ENCODE data around the gene FARS2. TPM values are rescaled to one million over a fixed set of nuclear protein-coding genes. Genes with fewer than 3 reads are reported as not detected.

Gene FARS2
- total and polyA plus RNA-seq, 4 donors = 16.6 to 29.0 (median 21.1) TPM

DNA sequence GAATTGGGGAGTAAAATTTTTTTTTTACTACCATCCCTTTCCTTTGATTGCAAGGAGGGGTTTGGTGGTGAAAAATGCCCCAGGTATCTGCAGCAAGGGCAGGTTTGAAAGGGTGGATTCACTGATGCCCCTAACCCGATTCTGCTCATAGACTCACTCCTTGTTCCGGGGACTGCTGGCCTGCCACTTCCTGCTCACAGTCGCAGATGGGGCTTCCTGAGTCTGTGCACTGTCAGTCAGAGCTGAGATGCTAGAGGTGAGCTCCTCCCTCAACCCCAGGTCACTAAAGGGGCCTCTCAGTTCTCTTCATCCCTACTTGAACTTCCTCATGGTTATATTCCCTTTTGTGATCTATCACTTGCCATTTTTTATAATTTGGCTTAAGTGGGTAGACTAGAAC, 357.9 kb downstream of the FARS2 start:
- H3K36me3 ChIP-seq (ENCODE audit: control insufficient read depth, insufficient read depth, low read length) = no peaks in the 10 kb centered on the region
- H3K27ac ChIP-seq (ENCODE audit: low read depth, low read length) = no peak overlapping the region
- no peak overlapping the region for H3K4me3 ChIP-seq (ENCODE audit: low read depth, low read length)
- H3K27me3 ChIP-seq (ENCODE audit: control insufficient read depth, insufficient read depth, low read length) = no peaks in the 10 kb centered on the region
- DNase-seq (ENCODE audit: low read depth in 4 of 6, low spot score in 6 of 6) = no peak
- H3K9me3 ChIP-seq (ENCODE audit: control insufficient read depth, insufficient read depth, low read length) = no peaks in the 10 kb centered on the region
- H3K4me1 ChIP-seq (ENCODE audit: control insufficient read depth, insufficient read depth, low read length) = peaks cover under 1% of the 10 kb centered on the region
- WGBS (ENCODE audit: insufficient coverage) = 87% methylated on average over 3 of the region's 3 CpGs

DNA sequence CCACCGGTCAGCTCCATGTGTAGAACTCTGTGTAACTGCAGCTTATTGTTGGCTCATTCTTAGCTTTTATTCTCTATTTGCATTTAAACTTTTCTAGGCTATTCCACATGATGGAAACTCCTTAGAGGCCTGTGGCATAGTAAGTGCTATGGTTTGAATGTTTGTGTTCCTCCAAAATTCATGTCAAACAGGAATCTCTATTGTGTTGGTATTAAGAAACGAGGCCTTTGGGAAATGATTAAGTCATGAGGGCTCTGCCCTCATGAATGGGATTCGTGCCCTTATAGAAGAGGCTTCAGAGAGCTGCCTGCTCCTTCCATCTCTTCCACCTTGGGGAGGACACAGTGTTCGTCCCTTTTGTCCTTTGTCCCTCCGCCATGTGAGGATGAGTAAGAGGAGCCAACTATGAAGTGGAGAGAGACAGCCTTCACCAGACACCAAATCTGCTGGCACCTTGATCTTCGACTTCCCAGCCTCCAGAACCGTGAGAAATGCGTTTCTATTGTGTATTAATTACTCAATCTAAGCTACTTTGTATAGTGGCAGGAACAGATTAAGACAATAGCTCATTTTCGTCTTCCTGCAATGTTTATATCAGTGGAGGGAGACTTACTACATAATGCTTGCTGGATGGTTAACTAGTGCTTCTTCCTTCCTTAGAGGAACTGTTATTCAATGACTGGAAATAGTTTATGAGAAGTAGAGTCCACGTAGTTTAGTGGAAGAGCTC, 361.1 kb downstream of the FARS2 start:
- DNase-seq (ENCODE audit: low read depth in 4 of 6, low spot score in 6 of 6) = no peak
- WGBS (ENCODE audit: insufficient coverage) = 60% methylated on average over 1 of the region's 10 CpGs
- Histone ChIP-seq H3K4me3 (ENCODE audit: low read depth, low read length) (no peak overlapping the region), H3K9me3 (ENCODE audit: control insufficient read depth, insufficient read depth, low read length) (no peaks in the 10 kb centered on the region), H3K4me1 (ENCODE audit: control insufficient read depth, insufficient read depth, low read length) (peaks cover 14% of the 10 kb centered on the region), H3K27me3 (ENCODE audit: control insufficient read depth, insufficient read depth, low read length) (no peaks in the 10 kb centered on the region), H3K36me3 (ENCODE audit: control insufficient read depth, insufficient read depth, low read length) (no peaks in the 10 kb centered on the region), H3K27ac (ENCODE audit: low read depth, low read length) (no peak overlapping the region)

DNA sequence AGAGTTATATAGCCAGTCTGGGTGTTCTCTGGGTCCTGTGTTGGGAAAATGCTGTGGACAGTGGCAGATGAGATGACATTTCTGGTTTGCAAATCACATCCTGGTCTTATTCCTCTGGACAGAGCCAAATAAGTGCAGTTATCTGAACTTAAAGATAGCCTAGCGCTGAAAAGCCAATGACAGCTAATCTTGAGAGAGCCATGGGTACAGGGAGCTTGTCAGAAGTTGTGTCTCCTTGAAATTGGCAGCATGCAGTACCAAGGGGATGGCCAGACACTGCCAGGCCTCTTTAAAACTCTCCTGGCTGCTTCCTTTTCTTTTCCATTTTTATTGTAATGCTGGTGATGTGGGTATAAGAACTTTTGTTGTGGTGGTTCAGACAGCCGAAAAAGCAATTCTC, 362.5 kb downstream of the FARS2 start:
- H3K27ac ChIP-seq (ENCODE audit: low read depth, low read length) = no peak overlapping the region
- DNase-seq (ENCODE audit: low read depth in 4 of 6, low spot score in 6 of 6) = no peak
- peaks cover 14% of the 10 kb centered on the region for H3K4me1 ChIP-seq (ENCODE audit: control insufficient read depth, insufficient read depth, low read length)
- H3K9me3 ChIP-seq (ENCODE audit: control insufficient read depth, insufficient read depth, low read length) = no peaks in the 10 kb centered on the region
- H3K36me3 ChIP-seq (ENCODE audit: control insufficient read depth, insufficient read depth, low read length) = no peaks in the 10 kb centered on the region
- 100% methylated on average over 1 of the region's 2 CpGs for WGBS (ENCODE audit: insufficient coverage)
- no peaks in the 10 kb centered on the region for H3K27me3 ChIP-seq (ENCODE audit: control insufficient read depth, insufficient read depth, low read length)
- H3K4me3 ChIP-seq (ENCODE audit: low read depth, low read length) = no peak overlapping the region

DNA sequence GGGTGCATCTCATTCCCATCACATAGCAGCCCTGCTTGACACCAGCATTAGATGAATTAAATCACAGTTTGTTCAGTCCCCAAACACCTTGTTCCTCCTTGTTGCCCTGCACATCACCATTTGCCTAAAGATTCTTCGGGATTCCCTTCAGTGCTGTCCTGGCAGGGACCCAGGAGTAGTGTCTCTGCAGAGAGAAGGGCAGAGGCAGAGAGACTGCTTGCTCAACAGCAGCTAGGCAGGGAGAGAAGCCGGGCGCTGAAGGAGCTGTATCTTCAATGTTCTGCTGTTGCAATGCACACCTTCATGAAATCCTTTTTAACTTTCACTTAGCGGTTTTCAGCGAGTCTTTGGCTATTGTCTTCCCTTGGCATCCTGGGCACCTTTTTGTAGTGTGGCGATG, 362.9 kb downstream of the FARS2 start:
- Histone ChIP-seq H3K4me3 (ENCODE audit: low read depth, low read length) (no peak overlapping the region), H3K9me3 (ENCODE audit: control insufficient read depth, insufficient read depth, low read length) (no peaks in the 10 kb centered on the region), H3K36me3 (ENCODE audit: control insufficient read depth, insufficient read depth, low read length) (no peaks in the 10 kb centered on the region), H3K27ac (ENCODE audit: low read depth, low read length) (no peak overlapping the region), H3K4me1 (ENCODE audit: control insufficient read depth, insufficient read depth, low read length) (peaks cover 14% of the 10 kb centered on the region), H3K27me3 (ENCODE audit: control insufficient read depth, insufficient read depth, low read length) (no peaks in the 10 kb centered on the region)
- WGBS (ENCODE audit: insufficient coverage) = 40% methylated on average over 1 of the region's 6 CpGs
- peak in 1 of 6 donors; percentile 32 for DNase-seq (ENCODE audit: low read depth in 4 of 6, low spot score in 6 of 6)

DNA sequence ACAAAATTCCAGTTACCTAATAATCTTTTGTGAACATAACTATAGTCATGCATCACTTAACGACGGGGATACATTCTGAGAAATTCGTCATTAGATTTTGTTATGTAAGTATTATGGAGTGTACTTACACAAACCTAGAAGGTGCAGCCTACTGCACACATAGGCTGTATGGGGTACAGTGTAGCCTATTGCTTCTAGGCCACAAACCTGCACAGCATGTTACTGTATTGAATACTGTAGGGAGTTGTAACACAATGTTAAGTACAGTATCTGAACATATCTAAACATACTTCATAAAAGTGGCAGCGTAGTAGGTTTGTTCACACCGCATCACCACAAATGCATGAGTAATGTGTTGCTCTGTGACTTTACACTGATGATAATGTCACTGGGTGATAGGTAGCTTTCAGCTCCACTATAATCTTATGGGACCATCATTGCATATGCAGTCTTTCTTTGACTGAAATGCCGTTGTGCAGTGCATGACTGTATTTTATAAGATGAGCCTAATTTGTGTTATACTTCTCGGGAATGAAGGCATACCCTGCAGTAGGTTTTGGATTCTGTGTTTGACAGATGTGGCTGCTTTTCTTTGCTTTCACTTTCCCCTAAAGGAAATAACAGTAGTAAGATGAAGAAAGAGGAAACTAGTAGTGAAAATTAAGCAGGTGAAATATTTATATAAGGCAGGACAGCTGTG, 365.6 kb downstream of the FARS2 start:
- DNase-seq (ENCODE audit: low read depth in 4 of 6, low spot score in 6 of 6) = peak in 1 of 6 donors; percentile 49
- Histone ChIP-seq H3K4me3 (ENCODE audit: low read depth, low read length) (no peak overlapping the region), H3K36me3 (ENCODE audit: control insufficient read depth, insufficient read depth, low read length) (no peaks in the 10 kb centered on the region), H3K27me3 (ENCODE audit: control insufficient read depth, insufficient read depth, low read length) (no peaks in the 10 kb centered on the region), H3K27ac (ENCODE audit: low read depth, low read length) (no peak overlapping the region), H3K4me1 (ENCODE audit: control insufficient read depth, insufficient read depth, low read length) (peaks cover 14% of the 10 kb centered on the region), H3K9me3 (ENCODE audit: control insufficient read depth, insufficient read depth, low read length) (no peaks in the 10 kb centered on the region)
- no CpG with 5 or more reads among the region's 7 CpGs for WGBS (ENCODE audit: insufficient coverage)

DNA sequence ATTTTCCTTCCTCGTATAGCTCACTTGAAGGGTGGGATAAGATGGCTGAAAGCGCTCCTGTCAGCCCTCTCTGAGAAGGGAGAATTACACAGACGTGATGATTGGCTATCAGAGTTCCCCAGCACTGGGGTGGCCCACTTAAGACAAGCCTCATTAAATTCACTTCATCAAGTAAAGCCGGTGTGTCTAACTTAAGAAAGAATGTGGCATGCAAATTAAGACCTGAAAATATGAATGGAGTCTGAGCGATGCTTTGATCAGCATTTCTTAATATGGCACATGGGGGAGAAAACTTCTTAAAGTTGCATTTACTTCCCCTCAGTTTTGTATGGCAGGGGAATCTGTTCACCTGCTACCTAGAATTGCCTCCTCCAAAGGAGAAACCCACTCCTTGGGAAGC, 369.3 kb downstream of the FARS2 start:
- DNase-seq (ENCODE audit: low read depth in 4 of 6, low spot score in 6 of 6) = no peak
- no peaks in the 10 kb centered on the region for H3K27me3 ChIP-seq (ENCODE audit: control insufficient read depth, insufficient read depth, low read length)
- H3K4me3 ChIP-seq (ENCODE audit: low read depth, low read length) = no peak overlapping the region
- no peaks in the 10 kb centered on the region for H3K9me3 ChIP-seq (ENCODE audit: control insufficient read depth, insufficient read depth, low read length)
- no CpG with 5 or more reads among the region's 5 CpGs for WGBS (ENCODE audit: insufficient coverage)
- H3K36me3 ChIP-seq (ENCODE audit: control insufficient read depth, insufficient read depth, low read length) = no peaks in the 10 kb centered on the region
- H3K4me1 ChIP-seq (ENCODE audit: control insufficient read depth, insufficient read depth, low read length) = peaks cover 1% of the 10 kb centered on the region
- no peak overlapping the region for H3K27ac ChIP-seq (ENCODE audit: low read depth, low read length)

DNA sequence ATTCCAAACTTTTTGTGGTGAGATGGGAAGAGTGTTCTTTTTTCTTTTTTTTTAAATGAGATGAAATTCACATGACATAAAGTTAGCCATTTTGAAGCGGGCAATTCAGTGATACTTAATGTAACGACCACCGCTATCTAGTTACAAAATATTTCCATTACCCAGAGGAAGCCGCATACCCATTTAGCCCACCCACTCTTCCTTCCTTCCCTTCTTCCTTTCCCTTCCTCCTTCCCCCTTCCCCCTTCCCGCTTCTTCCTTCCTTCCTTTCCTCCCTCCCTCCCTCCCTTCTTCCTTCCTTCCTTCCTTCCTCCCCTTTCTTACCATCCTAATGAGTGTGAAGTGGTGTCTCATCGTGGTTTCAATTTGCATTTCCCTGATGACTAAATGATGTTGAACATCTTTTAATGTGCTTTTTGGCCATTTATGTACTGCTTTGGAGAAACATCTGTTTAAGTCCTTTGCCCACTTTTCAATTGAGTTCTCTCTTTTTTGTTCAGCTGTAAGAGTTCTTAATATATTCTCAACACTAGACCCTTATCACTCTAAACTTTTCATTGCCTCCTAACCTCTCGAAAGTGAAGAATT, 371.1 kb downstream of the FARS2 start:
- DNase-seq (ENCODE audit: low read depth in 4 of 6, low spot score in 6 of 6) = no peak
- H3K4me1 ChIP-seq (ENCODE audit: control insufficient read depth, insufficient read depth, low read length) = no peaks in the 10 kb centered on the region
- H3K9me3 ChIP-seq (ENCODE audit: control insufficient read depth, insufficient read depth, low read length) = no peaks in the 10 kb centered on the region
- 93% methylated on average over 5 of the region's 7 CpGs for WGBS (ENCODE audit: insufficient coverage)
- no peak overlapping the region for H3K27ac ChIP-seq (ENCODE audit: low read depth, low read length)
- H3K27me3 ChIP-seq (ENCODE audit: control insufficient read depth, insufficient read depth, low read length) = no peaks in the 10 kb centered on the region
- H3K36me3 ChIP-seq (ENCODE audit: control insufficient read depth, insufficient read depth, low read length) = no peaks in the 10 kb centered on the region
- no peak overlapping the region for H3K4me3 ChIP-seq (ENCODE audit: low read depth, low read length)

DNA sequence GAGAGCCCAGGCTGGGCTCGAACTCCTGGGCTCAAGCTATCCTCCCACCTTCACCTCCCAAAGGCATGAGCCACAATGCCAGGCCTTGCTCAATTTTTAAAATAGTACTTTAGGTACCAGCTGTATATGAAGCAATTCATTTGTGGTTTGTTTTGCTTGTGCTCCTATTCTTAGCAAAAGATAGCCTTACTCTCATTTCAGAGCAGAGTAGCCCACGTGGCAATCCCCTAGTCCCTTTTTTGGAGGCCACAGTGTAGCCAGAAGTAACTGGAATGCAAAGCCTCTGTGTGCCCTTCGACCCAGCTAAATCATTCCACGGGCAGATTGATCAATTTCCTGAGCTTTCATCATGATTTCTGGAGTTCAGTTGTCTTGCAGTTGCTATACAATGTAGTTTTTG, 373.2 kb downstream of the FARS2 start:
- H3K9me3 ChIP-seq (ENCODE audit: control insufficient read depth, insufficient read depth, low read length) = no peaks in the 10 kb centered on the region
- peaks cover 4% of the 10 kb centered on the region for H3K4me1 ChIP-seq (ENCODE audit: control insufficient read depth, insufficient read depth, low read length)
- no peak overlapping the region for H3K4me3 ChIP-seq (ENCODE audit: low read depth, low read length)
- H3K27ac ChIP-seq (ENCODE audit: low read depth, low read length) = no peak overlapping the region
- no peaks in the 10 kb centered on the region for H3K36me3 ChIP-seq (ENCODE audit: control insufficient read depth, insufficient read depth, low read length)
- no peaks in the 10 kb centered on the region for H3K27me3 ChIP-seq (ENCODE audit: control insufficient read depth, insufficient read depth, low read length)
- WGBS (ENCODE audit: insufficient coverage) = 85% methylated on average over 3 of the region's 4 CpGs
- no peak for DNase-seq (ENCODE audit: low read depth in 4 of 6, low spot score in 6 of 6)

DNA sequence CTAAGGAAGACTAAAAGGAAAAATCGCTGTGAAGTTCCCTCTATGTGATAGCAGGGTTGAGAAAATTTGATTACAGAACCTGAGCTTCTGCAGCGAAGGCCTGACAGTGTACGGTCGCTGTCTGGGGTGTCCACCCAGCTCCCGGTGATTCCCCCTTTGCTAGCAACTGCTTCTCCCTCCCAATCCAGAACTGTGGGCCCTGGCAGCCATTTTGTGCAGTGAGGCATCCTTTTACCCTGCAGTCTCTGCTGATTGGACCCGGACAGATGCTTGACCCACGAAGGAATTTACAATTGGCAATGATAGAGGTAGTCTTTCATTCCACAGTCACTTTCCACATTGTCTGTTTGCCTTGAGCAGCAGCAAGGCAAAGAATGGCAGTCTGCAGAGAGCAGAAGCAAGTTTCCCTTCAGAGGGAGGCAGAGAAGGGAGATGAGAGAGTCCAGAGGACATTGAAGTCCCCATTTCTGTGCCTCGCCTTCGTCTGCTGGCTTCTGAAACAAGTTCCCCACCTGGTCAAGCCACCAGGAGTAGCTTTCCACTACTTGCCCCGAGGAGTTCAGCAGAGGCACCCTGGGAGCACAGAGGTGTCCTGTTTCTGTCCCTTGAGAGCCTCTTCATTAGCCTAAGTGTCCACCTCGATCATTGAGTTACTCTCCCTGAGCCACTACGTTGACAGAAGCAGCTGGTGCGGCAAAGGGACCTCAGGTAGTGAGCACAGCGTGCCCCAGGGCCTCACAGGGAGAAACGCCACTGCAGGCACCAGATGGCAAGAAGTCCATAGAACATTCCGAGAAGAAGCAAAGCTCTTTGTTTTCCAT, 375.1 kb downstream of the FARS2 start:
- Histone ChIP-seq H3K27me3 (ENCODE audit: control insufficient read depth, insufficient read depth, low read length) (no peaks in the 10 kb centered on the region), H3K27ac (ENCODE audit: low read depth, low read length) (no peak overlapping the region), H3K9me3 (ENCODE audit: control insufficient read depth, insufficient read depth, low read length) (no peaks in the 10 kb centered on the region), H3K4me1 (ENCODE audit: control insufficient read depth, insufficient read depth, low read length) (peaks cover 4% of the 10 kb centered on the region), H3K4me3 (ENCODE audit: low read depth, low read length) (no peak overlapping the region), H3K36me3 (ENCODE audit: control insufficient read depth, insufficient read depth, low read length) (no peaks in the 10 kb centered on the region)
- DNase-seq (ENCODE audit: low read depth in 4 of 6, low spot score in 6 of 6) = no peak
- 90% methylated on average over 13 of the region's 16 CpGs for whole genome bisulfite sequencing (ENCODE audit: insufficient coverage)
